ENCODE results near the gene OR1G1. TPM values are rescaled to one million over a fixed set of nuclear protein-coding genes. Genes with fewer than 3 reads are reported as not detected.
"Not testable (repeated sequence)": the region's sequence is repeated elsewhere in the genome, so short reads cannot be mapped to it uniquely, and the experiment has no call there.

Gene OR1G1
- total RNA-seq (2014; rRNA removed; shearing (Covaris generic)), result not detected in 2 replicates
- polyA plus RNA-seq (2015; cell fraction: cytosol; rRNA removed), result not detected in 2 replicates
- not detected in 2 replicates for polyA plus RNA-seq (2015; cell fraction: nucleus; rRNA removed)

GRCh38 chr17:3127451-3127850 lies at the start of gene OR1G1:
OR1G1 (minus strand) TSS chr17:3127551; CDS start chr17:3127551, 0 bp downstream.
- no peak for DNase-seq (ENCODE audit: low read depth)

GRCh38 chr17:3167574-3167973 lies 40.2 kb upstream of the OR1G1 start:
- no peak for DNase-seq (ENCODE audit: low read depth)

GRCh38 chr17:3157218-3157617 lies 29.9 kb upstream of the OR1G1 start:
- no peak for DNase-seq (ENCODE audit: low read depth)

GRCh38 chr17:3137494-3137893 lies 10.1 kb upstream of the OR1G1 start:
- DNase-seq (ENCODE audit: low read depth), result not testable (repeated sequence)

- no peak for DNase-seq (ENCODE audit: low read depth)
Measured at GRCh38 chr17:3104322-3104721, 23.0 kb downstream of the OR1G1 start, which contains the start of gene OR1D2. OR1D2 (minus strand) TSS chr17:3104422; CDS start chr17:3092996, 11,426 bp downstream.

Other genes starting within 250 kb of the OR1G1 start
- not detected in 2 replicates for gene OR1D5, start 63.9 kb downstream of the OR1G1 start, total RNA-seq (2014; rRNA removed; shearing (Covaris generic))
- gene OR1D2, start 23.1 kb downstream of the OR1G1 start, total RNA-seq (2014; rRNA removed; shearing (Covaris generic)), result not detected in 2 replicates
- gene OR1A2, start 70.0 kb upstream of the OR1G1 start, total RNA-seq (2014; rRNA removed; shearing (Covaris generic)), result not detected in 2 replicates
- gene OR1A1, start 80.1 kb upstream of the OR1G1 start, total RNA-seq (2014; rRNA removed; shearing (Covaris generic)), result not detected in 2 replicates
- gene OR3A1, start 170.8 kb upstream of the OR1G1 start, total RNA-seq (2014; rRNA removed; shearing (Covaris generic)), result not detected in 2 replicates

All from HT1080 (cell line).